GM12865 (cell line): ENCODE results near the gene PCDHGB1.
"Not testable (repeated sequence)": the region's sequence is repeated elsewhere in the genome, so short reads cannot be mapped to it uniquely, and the experiment has no call there.

Experiments used
- DNase-seq: peaks from one replicate; pipeline ENCODE4 v3.0.0; 2010; ENCODE audit warnings: low read depth
- H3K4me3 ChIP-seq: 2 replicates; pipeline ENCODE4 v1.5.1; 2011; ENCODE audit warnings: mild to moderate bottlenecking, low read depth, low read length, control low read depth
- CTCF ChIP-seq: IDR thresholded peaks from 2 replicates; pipeline ENCODE4 v1.5.1; 2011; ENCODE audit warnings: low read length, control low read depth, low read depth, inconsistent platforms; ENCODE audit not compliant: insufficient read depth; ENCODE audit errors: missing control alignments

PCDHGB1 gene

GRCh38 chr5:141373673-141374317, 23.9 kb downstream of the PCDHGB1 start, which contains the start of gene PCDHGA6:
Gene PCDHGA6, plus strand, starts transcription at chr5:141373891. Its CDS starts 193 bp downstream, at chr5:141374084.
- no peak for DNase-seq
- TF ChIP-seq CTCF: peak; percentile 28
- H3K4me3 ChIP-seq: no peak within 1 kb of the TSS

GRCh38 chr5:141374627-141375026, 24.7 kb downstream of the PCDHGB1 start:
- no peak for TF ChIP-seq CTCF
- H3K4me3 ChIP-seq: no peak overlapping the region
- DNase-seq: no peak

GRCh38 chr5:141375444-141376155, 25.7 kb downstream of the PCDHGB1 start:
- not testable (repeated sequence) for H3K4me3 ChIP-seq, DNase-seq

GRCh38 chr5:141382469-141383294, 32.8 kb downstream of the PCDHGB1 start, which contains the start of gene PCDHGA7:
Gene PCDHGA7, plus strand, starts transcription at chr5:141382742. Its CDS starts 158 bp downstream, at chr5:141382900.
- TF ChIP-seq CTCF: no peak
- DNase-seq: no peak
- no peak within 1 kb of the TSS for H3K4me3 ChIP-seq

- TF ChIP-seq CTCF: no peak
- DNase-seq: no peak
- no peak overlapping the region for H3K4me3 ChIP-seq
Measured at GRCh38 chr5:141383345-141383744, 33.4 kb downstream of the PCDHGB1 start.

GRCh38 chr5:141384471-141385267, 34.8 kb downstream of the PCDHGB1 start:
- TF ChIP-seq CTCF: no peak
- DNase-seq: no peak
- no peak overlapping the region for H3K4me3 ChIP-seq
